ENCODE data around the gene HSPB7.

DNA sequence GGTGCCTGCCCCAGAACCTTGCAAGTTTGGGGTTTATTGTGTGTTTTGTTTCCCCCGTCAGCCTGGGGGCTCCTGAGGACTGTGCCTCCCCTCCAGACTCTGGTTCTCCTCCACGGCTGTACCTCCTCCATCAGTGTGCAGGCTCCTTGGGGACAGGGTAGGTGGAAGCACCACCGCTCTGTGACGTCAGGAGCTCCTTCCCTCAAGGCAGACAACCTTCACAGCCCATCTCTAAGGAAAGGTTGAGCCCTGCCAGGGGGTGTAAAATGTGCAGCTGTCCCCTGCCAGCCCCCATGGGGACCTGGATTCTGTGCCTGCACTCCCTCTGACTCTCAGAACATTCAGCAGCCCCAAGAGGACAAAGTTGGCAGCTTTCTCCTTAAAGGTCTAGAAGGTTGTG lies 465 bp upstream of the HSPB7 start:
- no peak for TF ChIP-seq EZH2 (IDR thresholded peaks at IDR 0.05; ENCODE audit: low read length)
- TF ChIP-seq, protein P1, sequence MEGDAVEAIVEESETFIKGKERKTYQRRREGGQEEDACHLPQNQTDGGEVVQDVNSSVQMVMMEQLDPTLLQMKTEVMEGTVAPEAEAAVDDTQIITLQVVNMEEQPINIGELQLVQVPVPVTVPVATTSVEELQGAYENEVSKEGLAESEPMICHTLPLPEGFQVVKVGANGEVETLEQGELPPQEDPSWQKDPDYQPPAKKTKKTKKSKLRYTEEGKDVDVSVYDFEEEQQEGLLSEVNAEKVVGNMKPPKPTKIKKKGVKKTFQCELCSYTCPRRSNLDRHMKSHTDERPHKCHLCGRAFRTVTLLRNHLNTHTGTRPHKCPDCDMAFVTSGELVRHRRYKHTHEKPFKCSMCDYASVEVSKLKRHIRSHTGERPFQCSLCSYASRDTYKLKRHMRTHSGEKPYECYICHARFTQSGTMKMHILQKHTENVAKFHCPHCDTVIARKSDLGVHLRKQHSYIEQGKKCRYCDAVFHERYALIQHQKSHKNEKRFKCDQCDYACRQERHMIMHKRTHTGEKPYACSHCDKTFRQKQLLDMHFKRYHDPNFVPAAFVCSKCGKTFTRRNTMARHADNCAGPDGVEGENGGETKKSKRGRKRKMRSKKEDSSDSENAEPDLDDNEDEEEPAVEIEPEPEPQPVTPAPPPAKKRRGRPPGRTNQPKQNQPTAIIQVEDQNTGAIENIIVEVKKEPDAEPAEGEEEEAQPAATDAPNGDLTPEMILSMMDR (optimal IDR thresholded peaks at IDR 0.05 in 1 of 3, IDR thresholded peaks at IDR 0.05 in 1 of 3, conservative IDR thresholded peaks at IDR 0.05 in 1 of 3; ENCODE audit: extremely low read depth in 1 of 3, insufficient read depth in 2 of 3, low read length in 3 of 3) = no peak
